Measurements from ENCODE around the gene SIMC1. TPM values are rescaled to one million over a fixed set of nuclear protein-coding genes. Genes with fewer than 3 reads are reported as not detected.
"Not testable (repeated sequence)": the region's sequence is repeated elsewhere in the genome, so short reads cannot be mapped to it uniquely, and the experiment has no call there.

Gene SIMC1
- total and polyA plus RNA-seq, 2 donors (not counting 1 experiment from before 2014, with no cell fraction given), result 20.6 to 63.8 TPM

- CTCF ChIA-PET; H3K4me2 ChIP-seq (replicated peaks; ENCODE audit: low read depth, low read length, poor library complexity, severe bottlenecking); H3K27ac ChIP-seq (ENCODE audit: low read length in 2 of 2); H3K9me3 Mint-ChIP-seq (ENCODE audit: insufficient read depth); H3K27me3 ChIP-seq (replicated peaks in 1 of 4; ENCODE audit: control extremely low read depth in 1 of 4, control insufficient read depth in 3 of 4, insufficient read depth in 4 of 4, low read length in 3 of 4); H3K27ac Mint-ChIP-seq; H3K4me1 Mint-ChIP-seq; H3K4me3 Mint-ChIP-seq; H4K20me1 ChIP-seq (ENCODE audit: control insufficient read depth, insufficient read depth, low read length, poor library complexity, severe bottlenecking); POLR2A ChIA-PET; ATAC-seq (ENCODE audit: low read depth); H3K4me1 ChIP-seq (ENCODE audit: control insufficient read depth in 2 of 2, insufficient read depth in 2 of 2, low read length in 2 of 2); H3K4me3 ChIP-seq (ENCODE audit: control extremely low read depth in 1 of 5, extremely low read depth in 1 of 5, insufficient read depth in 1 of 5, low read depth in 2 of 5, low read length in 4 of 5); H3K79me2 ChIP-seq (ENCODE audit: control insufficient read depth, insufficient read depth, low read length); H2AFZ ChIP-seq (ENCODE audit: insufficient read depth, low read depth, low read length, poor library complexity, severe bottlenecking); H3K27me3 Mint-ChIP-seq; intact Hi-C loops (cut with micrococcal nuclease); H3K9ac ChIP-seq (ENCODE audit: low read length); H3K9me3 ChIP-seq (ENCODE audit: control extremely low read depth in 1 of 3, control insufficient read depth in 2 of 3, insufficient read depth in 1 of 3, low read length in 2 of 3); DNase-seq: not testable (repeated sequence)
- no CpG with 5 or more reads among the region's 31 CpGs for WGBS (ENCODE audit: insufficient coverage)
- H3K36me3 ChIP-seq (replicated peaks in 1 of 2; ENCODE audit: control extremely low read depth in 1 of 2, control insufficient read depth in 1 of 2, extremely low read depth in 1 of 2, insufficient read depth in 2 of 2, low read length in 1 of 2), result peaks cover 0 to 17% of the 10 kb centered on the region in 2 experiments
These were observed 67.1 kb downstream of the SIMC1 start for GRCh38 chr5:176305356-176305755.

DNA sequence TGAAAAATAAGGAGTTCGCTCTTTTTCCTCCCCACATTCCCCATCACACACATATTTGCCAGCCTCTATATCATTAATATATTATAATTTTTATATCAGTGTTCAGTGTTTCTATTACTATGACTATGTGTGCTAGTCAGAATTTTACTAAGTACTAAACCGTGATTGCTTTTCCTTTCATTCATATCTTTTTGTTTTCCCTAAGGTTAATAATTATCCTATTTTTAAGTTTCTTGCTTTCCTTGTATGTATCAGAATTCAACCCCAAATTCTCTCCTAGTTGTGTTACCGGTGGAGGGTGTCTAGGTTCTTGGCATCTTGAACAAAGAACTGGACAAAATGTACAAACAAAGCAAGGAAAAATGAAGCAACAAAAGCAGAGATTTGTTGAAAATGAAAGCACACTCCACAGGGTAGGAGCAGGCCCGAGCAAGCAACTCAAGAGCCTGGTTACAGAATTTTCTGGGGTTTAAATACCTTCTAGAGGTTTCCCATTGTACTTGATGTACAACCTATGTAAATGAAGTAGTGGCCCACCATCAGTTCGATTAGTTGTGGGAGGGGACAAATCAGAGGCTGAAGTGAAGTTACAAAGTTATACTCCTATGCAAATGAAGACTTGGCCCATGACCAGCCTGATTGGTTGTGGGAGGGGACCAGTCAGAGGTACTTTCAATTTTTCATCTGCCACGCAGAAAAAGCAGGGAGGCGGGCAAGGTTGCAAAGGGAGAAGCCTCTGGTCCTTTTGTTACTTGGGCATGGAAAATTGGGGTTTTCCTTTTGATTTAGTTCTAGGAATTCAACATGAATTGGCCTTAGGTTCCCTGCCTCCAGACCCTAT, 79.5 kb downstream of the SIMC1 start:
- Histone ChIP-seq H3K27ac (ENCODE audit: low read length in 2 of 2) (no peak overlapping the region), H4K20me1 (ENCODE audit: control insufficient read depth, insufficient read depth, low read length, poor library complexity, severe bottlenecking) (no peaks in the 10 kb centered on the region), H3K27me3 (replicated peaks in 1 of 4; ENCODE audit: control extremely low read depth in 1 of 4, control insufficient read depth in 3 of 4, insufficient read depth in 4 of 4, low read length in 3 of 4) (no peaks in the 10 kb centered on the region), H3K79me2 (ENCODE audit: control insufficient read depth, insufficient read depth, low read length) (no peaks in the 10 kb centered on the region), H3K9ac (ENCODE audit: low read length) (no peak overlapping the region), H3K36me3 (replicated peaks in 1 of 2; ENCODE audit: control extremely low read depth in 1 of 2, control insufficient read depth in 1 of 2, extremely low read depth in 1 of 2, insufficient read depth in 2 of 2, low read length in 1 of 2) (peaks cover 7 to 37% of the 10 kb centered on the region in 2 experiments), H3K9me3 (ENCODE audit: control extremely low read depth in 1 of 3, control insufficient read depth in 2 of 3, insufficient read depth in 1 of 3, low read length in 2 of 3) (no peaks in the 10 kb centered on the region), H2AFZ (ENCODE audit: insufficient read depth, low read depth, low read length, poor library complexity, severe bottlenecking) (no peak overlapping the region), H3K4me2 (replicated peaks; ENCODE audit: low read depth, low read length, poor library complexity, severe bottlenecking) (no peak overlapping the region), H3K4me3 (ENCODE audit: control extremely low read depth in 1 of 5, extremely low read depth in 1 of 5, insufficient read depth in 1 of 5, low read depth in 2 of 5, low read length in 4 of 5) (no peak overlapping the region), H3K4me1 (ENCODE audit: control insufficient read depth in 2 of 2, insufficient read depth in 2 of 2, low read length in 2 of 2) (no peaks in the 10 kb centered on the region)
- POLR2A ChIA-PET, result no interaction called here
- ATAC-seq (ENCODE audit: low read depth), result no peak
- intact Hi-C loops (cut with micrococcal nuclease), result no loop called here
- TF ChIP-seq, protein P1, sequence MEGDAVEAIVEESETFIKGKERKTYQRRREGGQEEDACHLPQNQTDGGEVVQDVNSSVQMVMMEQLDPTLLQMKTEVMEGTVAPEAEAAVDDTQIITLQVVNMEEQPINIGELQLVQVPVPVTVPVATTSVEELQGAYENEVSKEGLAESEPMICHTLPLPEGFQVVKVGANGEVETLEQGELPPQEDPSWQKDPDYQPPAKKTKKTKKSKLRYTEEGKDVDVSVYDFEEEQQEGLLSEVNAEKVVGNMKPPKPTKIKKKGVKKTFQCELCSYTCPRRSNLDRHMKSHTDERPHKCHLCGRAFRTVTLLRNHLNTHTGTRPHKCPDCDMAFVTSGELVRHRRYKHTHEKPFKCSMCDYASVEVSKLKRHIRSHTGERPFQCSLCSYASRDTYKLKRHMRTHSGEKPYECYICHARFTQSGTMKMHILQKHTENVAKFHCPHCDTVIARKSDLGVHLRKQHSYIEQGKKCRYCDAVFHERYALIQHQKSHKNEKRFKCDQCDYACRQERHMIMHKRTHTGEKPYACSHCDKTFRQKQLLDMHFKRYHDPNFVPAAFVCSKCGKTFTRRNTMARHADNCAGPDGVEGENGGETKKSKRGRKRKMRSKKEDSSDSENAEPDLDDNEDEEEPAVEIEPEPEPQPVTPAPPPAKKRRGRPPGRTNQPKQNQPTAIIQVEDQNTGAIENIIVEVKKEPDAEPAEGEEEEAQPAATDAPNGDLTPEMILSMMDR (IDR thresholded peaks at IDR 0.05), result no peak
- no peak for TF ChIP-seq EZH2 (IDR thresholded peaks at IDR 0.05; ENCODE audit: borderline replicate concordance, insufficient read depth, low read depth, low read length, poor library complexity, severe bottlenecking)
- Mint-ChIP-seq H3K27me3 (no peaks in the 10 kb centered on the region), H3K4me3 (no peak overlapping the region), H3K4me1 (no peaks in the 10 kb centered on the region), H3K27ac (no peak overlapping the region), H3K9me3 (ENCODE audit: insufficient read depth) (no peaks in the 10 kb centered on the region)
- CTCF ChIA-PET, result no interaction called here
- DNase-seq, result no peak
- 93% methylated on average over 3 of the region's 7 CpGs for WGBS (ENCODE audit: insufficient coverage)
